Activated naive CD8-positive, alpha-beta T cell treated with anti-CD3 and anti-CD28 coated beads for 36 hours (primary cell): ENCODE results near the gene ROR2. TPM values are rescaled to one million over a fixed set of nuclear protein-coding genes. Genes with fewer than 3 reads are reported as not detected.
A peak's percentile ranks its signal among the peaks of the same experiment; 100 is the strongest.
"Not testable (repeated sequence)": the region's sequence is repeated elsewhere in the genome, so short reads cannot be mapped to it uniquely, and the experiment has no call there.

ENCODE experiments used
- DNase-seq: peaks from one replicate; pipeline ENCODE4 v3.0.0; 2021
- H3K27ac Mint-ChIP-seq: one replicate; pipeline ENCODE4 v1.8.0; 2022; ENCODE audit warnings: mild to moderate bottlenecking, moderate library complexity, mixed read lengths
- H3K27me3 Mint-ChIP-seq: one replicate; pipeline ENCODE4 v1.8.0; 2022; ENCODE audit warnings: mild to moderate bottlenecking, mixed read lengths
- H3K36me3 Mint-ChIP-seq: one replicate; pipeline ENCODE4 v1.8.0; 2021; ENCODE audit warnings: mild to moderate bottlenecking, mixed read lengths
- H3K4me1 Mint-ChIP-seq: one replicate; pipeline ENCODE4 v1.8.0; 2021; ENCODE audit warnings: mixed read lengths
- H3K4me3 Mint-ChIP-seq: one replicate; pipeline ENCODE4 v1.8.0; 2022; ENCODE audit warnings: mild to moderate bottlenecking, moderate library complexity, mixed read lengths
- H3K9me3 Mint-ChIP-seq: one replicate; pipeline ENCODE4 v1.8.0; 2022; ENCODE audit warnings: mixed read lengths
- total RNA-seq, 2 experiments: library from RNA; stranded (reverse); gene quantifications; one replicate each; pipeline ENCODE4 v1.2.3, GENCODE V29; 2021

ROR2 gene
- total RNA-seq, 2 experiments from 2014 or later: not detected

DNA sequence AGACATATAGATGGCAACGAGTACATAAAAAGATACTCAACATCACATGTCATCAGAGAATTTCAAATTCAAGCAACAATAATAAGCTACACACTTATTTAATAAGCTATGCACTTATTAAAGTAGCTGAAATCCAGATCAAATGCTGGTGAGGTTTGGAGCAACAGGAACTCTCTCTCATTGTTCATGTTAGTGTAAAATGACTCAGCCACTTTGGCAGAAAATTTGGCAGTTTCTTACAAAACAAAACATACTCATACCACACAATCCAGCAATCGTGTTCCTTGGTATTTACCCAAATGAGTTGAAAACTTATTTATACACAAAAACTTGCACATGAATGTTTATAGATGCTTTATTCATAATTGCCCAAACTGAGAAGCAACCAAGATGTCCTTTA is 394.9 kb downstream of the ROR2 start:
- peaks cover 18% of the 10 kb centered on the region for H3K27me3 Mint-ChIP-seq
- H3K9me3 Mint-ChIP-seq: no peaks in the 10 kb centered on the region
- DNase-seq: no peak
- no peak overlapping the region for H3K4me3 Mint-ChIP-seq
- H3K27ac Mint-ChIP-seq: no peak overlapping the region
- no peaks in the 10 kb centered on the region for H3K36me3 Mint-ChIP-seq
- no peaks in the 10 kb centered on the region for H3K4me1 Mint-ChIP-seq

DNA sequence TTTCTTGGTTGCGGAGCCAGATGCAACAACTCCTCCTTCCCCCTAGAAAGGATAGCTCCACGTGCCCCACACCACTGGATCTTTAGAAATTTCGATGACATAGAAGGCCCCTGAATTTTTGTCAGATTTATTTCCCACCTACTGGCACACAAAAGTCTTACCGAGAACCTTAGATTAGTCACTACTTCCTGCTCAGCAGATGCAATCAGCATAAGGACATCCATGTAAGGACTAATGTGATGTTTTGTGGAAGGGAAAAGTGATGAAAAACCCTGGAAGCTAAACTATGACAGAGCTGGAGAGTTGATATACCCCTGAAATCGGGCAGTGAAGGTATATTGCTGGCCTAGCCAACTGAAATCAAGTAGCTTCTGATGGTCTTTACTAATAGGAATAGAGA is 400.9 kb downstream of the ROR2 start:
- H3K4me3 Mint-ChIP-seq: no peak overlapping the region
- no peaks in the 10 kb centered on the region for H3K9me3 Mint-ChIP-seq
- no peaks in the 10 kb centered on the region for H3K36me3 Mint-ChIP-seq
- no peak overlapping the region for H3K27ac Mint-ChIP-seq
- H3K27me3 Mint-ChIP-seq: peaks cover 10% of the 10 kb centered on the region
- DNase-seq: no peak
- H3K4me1 Mint-ChIP-seq: no peaks in the 10 kb centered on the region

GRCh38 chr9:91547081-91547480 is 402.9 kb downstream of the ROR2 start:
- Mint-ChIP-seq H3K9me3 (no peaks in the 10 kb centered on the region), H3K27ac (no peak overlapping the region), H3K36me3 (no peaks in the 10 kb centered on the region), H3K4me3 (no peak overlapping the region), H3K27me3 (peaks cover 11% of the 10 kb centered on the region), H3K4me1 (no peaks in the 10 kb centered on the region)
- DNase-seq: no peak

- no peaks in the 10 kb centered on the region for H3K4me1 Mint-ChIP-seq
- DNase-seq: no peak
- H3K27me3 Mint-ChIP-seq: peaks cover 8% of the 10 kb centered on the region
- H3K36me3 Mint-ChIP-seq: no peaks in the 10 kb centered on the region
- no peaks in the 10 kb centered on the region for H3K9me3 Mint-ChIP-seq
- no peak overlapping the region for H3K27ac Mint-ChIP-seq
- H3K4me3 Mint-ChIP-seq: no peak overlapping the region
Observed at GRCh38 chr9:91546574-91546973, 403.5 kb downstream of the ROR2 start.

- no peak overlapping the region for H3K4me3 Mint-ChIP-seq
- H3K4me1 Mint-ChIP-seq: peaks cover 9% of the 10 kb centered on the region
- no peak for DNase-seq
- H3K27ac Mint-ChIP-seq: no peak overlapping the region
- peaks cover 24% of the 10 kb centered on the region for H3K27me3 Mint-ChIP-seq
- no peaks in the 10 kb centered on the region for H3K9me3 Mint-ChIP-seq
- H3K36me3 Mint-ChIP-seq: no peaks in the 10 kb centered on the region
Observed at GRCh38 chr9:91541734-91542133, 408.3 kb downstream of the ROR2 start.

- not testable (repeated sequence) for H3K9me3 Mint-ChIP-seq, H3K36me3 Mint-ChIP-seq, H3K4me1 Mint-ChIP-seq, DNase-seq, H3K4me3 Mint-ChIP-seq
- peak overlapping the region; percentile 6 for H3K27ac Mint-ChIP-seq
- peaks cover 24% of the 10 kb centered on the region for H3K27me3 Mint-ChIP-seq
Observed at GRCh38 chr9:91540506-91540905, 409.5 kb downstream of the ROR2 start.

- Mint-ChIP-seq H3K9me3 (no peaks in the 10 kb centered on the region), H3K36me3 (no peaks in the 10 kb centered on the region), H3K4me1 (peaks cover 9% of the 10 kb centered on the region), H3K27me3 (peaks cover 27% of the 10 kb centered on the region), H3K4me3 (no peak overlapping the region), H3K27ac (no peak overlapping the region)
- no peak for DNase-seq
Observed at GRCh38 chr9:91536211-91536691, 413.8 kb downstream of the ROR2 start.

DNA sequence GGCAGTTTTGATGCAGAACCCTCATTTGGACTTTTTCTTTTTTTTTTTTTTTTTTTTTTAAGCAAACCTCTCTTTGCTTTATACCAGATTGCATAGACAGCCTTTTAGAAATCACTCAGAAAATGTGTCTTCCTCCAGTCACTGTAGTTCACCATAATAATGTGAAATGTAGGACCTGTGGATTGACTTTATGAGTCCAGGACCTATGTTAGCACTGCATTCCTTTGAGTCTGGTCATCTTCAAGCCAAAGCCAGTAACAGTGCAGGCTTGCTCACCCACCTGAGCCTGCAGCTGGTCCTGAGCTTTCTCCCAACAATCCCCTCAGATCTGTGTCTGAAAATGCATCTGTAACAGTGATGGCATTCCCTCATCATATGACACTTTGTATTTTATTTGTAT is 415.7 kb downstream of the ROR2 start:
- Mint-ChIP-seq H3K36me3 (no peaks in the 10 kb centered on the region), H3K4me1 (no peaks in the 10 kb centered on the region), H3K4me3 (no peak overlapping the region), H3K27ac (no peak overlapping the region), H3K9me3 (no peaks in the 10 kb centered on the region), H3K27me3 (peaks cover 17% of the 10 kb centered on the region)
- DNase-seq: no peak

- DNase-seq: no peak
- Mint-ChIP-seq H3K4me3 (no peak overlapping the region), H3K36me3 (no peaks in the 10 kb centered on the region), H3K27me3 (peaks cover 18% of the 10 kb centered on the region), H3K4me1 (no peaks in the 10 kb centered on the region), H3K9me3 (no peaks in the 10 kb centered on the region), H3K27ac (no peak overlapping the region)
Observed at GRCh38 chr9:91533382-91533781, 416.6 kb downstream of the ROR2 start.

GRCh38 chr9:91532325-91532724 is 417.7 kb downstream of the ROR2 start:
- no peak for DNase-seq

DNA sequence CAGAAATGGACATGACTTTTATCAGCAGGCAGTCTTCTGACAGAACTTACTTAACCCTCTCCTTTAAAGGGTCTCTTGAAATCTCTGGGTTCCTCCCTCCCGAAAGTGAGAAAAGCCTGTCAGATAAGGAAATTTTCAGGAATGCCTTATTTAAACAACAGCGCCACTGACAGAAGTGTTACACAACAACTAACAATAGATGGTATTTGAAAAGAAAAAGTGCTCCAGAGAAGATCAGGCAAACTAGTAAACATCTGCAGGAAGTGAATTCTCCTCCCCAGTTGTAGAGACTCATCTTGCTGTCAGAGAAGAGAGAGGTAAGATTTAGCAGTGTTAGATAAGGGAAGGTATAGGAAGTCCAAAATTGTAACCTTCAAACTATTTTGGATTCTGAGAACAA is 419.2 kb downstream of the ROR2 start:
- DNase-seq: no peak
- no peak overlapping the region for H3K27ac Mint-ChIP-seq

More at GRCh38 chr9:91532325-91532724, 417.7 kb downstream of the ROR2 start:
- Mint-ChIP-seq H3K27ac (no peak overlapping the region), H3K36me3 (no peaks in the 10 kb centered on the region), H3K27me3 (peaks cover 23% of the 10 kb centered on the region), H3K4me3 (no peak overlapping the region), H3K9me3 (peaks cover 3% of the 10 kb centered on the region), H3K4me1 (no peaks in the 10 kb centered on the region)

DNA sequence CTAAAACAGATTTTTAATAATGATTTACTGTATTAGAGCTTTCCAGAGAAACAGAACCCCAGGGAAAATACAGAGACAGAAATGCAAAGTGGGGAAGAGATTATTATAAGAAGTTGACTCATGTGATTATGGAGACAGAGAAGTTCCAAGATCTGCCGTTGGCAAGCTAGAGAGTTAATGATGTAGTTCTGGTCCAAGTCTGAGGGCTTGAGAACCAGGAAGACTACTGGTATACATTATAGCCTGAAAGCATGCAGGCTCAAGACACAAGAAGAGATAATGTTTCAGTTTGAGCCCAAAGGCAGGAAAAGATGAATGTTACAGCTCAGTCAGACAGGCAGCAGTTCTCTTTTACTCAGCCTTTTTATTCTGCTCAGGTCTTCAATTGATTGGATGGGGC is 427.5 kb downstream of the ROR2 start:
- H3K36me3 Mint-ChIP-seq: peaks cover 3% of the 10 kb centered on the region
- H3K27me3 Mint-ChIP-seq: peaks cover 61% of the 10 kb centered on the region
- H3K4me3 Mint-ChIP-seq: no peak overlapping the region
- peaks cover 10% of the 10 kb centered on the region for H3K9me3 Mint-ChIP-seq
- no peak for DNase-seq
- H3K27ac Mint-ChIP-seq: no peak overlapping the region
- H3K4me1 Mint-ChIP-seq: no peaks in the 10 kb centered on the region

More for the DNA sequence above, 419.2 kb downstream of the ROR2 start:
- no peaks in the 10 kb centered on the region for H3K4me1 Mint-ChIP-seq
- peaks cover 27% of the 10 kb centered on the region for H3K27me3 Mint-ChIP-seq
- no peak overlapping the region for H3K4me3 Mint-ChIP-seq
- no peaks in the 10 kb centered on the region for H3K36me3 Mint-ChIP-seq
- H3K9me3 Mint-ChIP-seq: peaks cover 3% of the 10 kb centered on the region

- no peaks in the 10 kb centered on the region for H3K4me1 Mint-ChIP-seq
- H3K27me3 Mint-ChIP-seq: peaks cover 56% of the 10 kb centered on the region
- DNase-seq: no peak
- peaks cover 5% of the 10 kb centered on the region for H3K9me3 Mint-ChIP-seq
- H3K36me3 Mint-ChIP-seq: peaks cover 3% of the 10 kb centered on the region
- no peak overlapping the region for H3K4me3 Mint-ChIP-seq
- H3K27ac Mint-ChIP-seq: no peak overlapping the region
Observed at GRCh38 chr9:91519520-91520277, 430.3 kb downstream of the ROR2 start.

DNA sequence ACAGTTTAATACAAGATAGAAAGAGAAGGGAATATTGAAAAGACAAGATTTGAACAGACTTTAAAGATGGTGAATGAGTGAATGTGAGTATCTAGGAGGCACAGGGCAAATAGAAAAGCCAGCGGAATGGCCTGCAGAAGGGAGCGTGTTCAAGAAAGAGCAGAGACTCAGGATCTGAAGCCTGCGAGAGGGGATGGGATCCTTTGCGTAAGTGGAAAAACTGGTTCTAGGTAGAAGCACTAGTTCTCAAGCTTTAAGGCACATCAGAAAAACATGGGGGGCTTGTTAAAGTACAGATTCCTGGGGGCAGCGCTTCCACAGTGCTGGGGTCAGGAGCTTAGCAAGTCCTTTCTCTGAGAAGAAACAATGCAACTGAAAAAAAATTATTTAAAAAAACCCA is 431.6 kb downstream of the ROR2 start:
- no peak for DNase-seq
- H3K27ac Mint-ChIP-seq: no peak overlapping the region
- H3K4me3 Mint-ChIP-seq: no peak overlapping the region
- H3K27me3 Mint-ChIP-seq: peaks cover 56% of the 10 kb centered on the region
- peaks cover 3% of the 10 kb centered on the region for H3K36me3 Mint-ChIP-seq
- no peaks in the 10 kb centered on the region for H3K4me1 Mint-ChIP-seq
- peaks cover 2% of the 10 kb centered on the region for H3K9me3 Mint-ChIP-seq

- Mint-ChIP-seq H3K4me1 (no peaks in the 10 kb centered on the region), H3K27me3 (peaks cover 52% of the 10 kb centered on the region)
Observed at GRCh38 chr9:91517801-91518200, 432.2 kb downstream of the ROR2 start.

GRCh38 chr9:91517332-91517731 is 432.7 kb downstream of the ROR2 start:
- not testable (repeated sequence) for H3K4me3 Mint-ChIP-seq, H3K27ac Mint-ChIP-seq, DNase-seq, H3K4me1 Mint-ChIP-seq, H3K9me3 Mint-ChIP-seq, H3K36me3 Mint-ChIP-seq
- peaks cover 50% of the 10 kb centered on the region for H3K27me3 Mint-ChIP-seq

More at GRCh38 chr9:91517801-91518200, 432.2 kb downstream of the ROR2 start:
- Mint-ChIP-seq H3K27ac (no peak overlapping the region), H3K36me3 (peaks cover 3% of the 10 kb centered on the region), H3K4me3 (no peak overlapping the region), H3K9me3 (peaks cover 2% of the 10 kb centered on the region)
- no peak for DNase-seq
